Measurements from ENCODE around the gene GIGYF2.

GRCh38 chr2:232728785-232729184 is 31.7 kb downstream of the GIGYF2 start:
- TF ChIP-seq ATF2 (tag by site-specific recombination; IDR thresholded peaks at IDR 0.05; ENCODE audit: low read depth) (no peak), ZBTB26 (tag by site-specific recombination; optimal IDR thresholded peaks at IDR 0.05) (no peak), ZBTB8A (tag by site-specific recombination; IDR thresholded peaks at IDR 0.05) (no peak), HOXA7 (CRISPR knock-in tag; IDR thresholded peaks at IDR 0.05; ENCODE audit: borderline replicate concordance) (no peak), KLF16 (tag by site-specific recombination; IDR thresholded peaks at IDR 0.05) (no peak), REPIN1 (tag by site-specific recombination; IDR thresholded peaks at IDR 0.05; ENCODE audit: low read depth) (no peak)

Measured in HEK293 (cell line).